Stimulated activated CD4-positive, alpha-beta T cell treated with anti-CD3 and anti-CD28 coated beads, Interleukin-2, amount 100 ng/mL, for 24 hours (primary cell): Measurements from ENCODE around the gene PRLR.
"Not testable (repeated sequence)": the region's sequence is repeated elsewhere in the genome, so short reads cannot be mapped to it uniquely, and the experiment has no call there.

ENCODE experiments used
- DNase-seq, 2 donors: peaks; one replicate each; pipeline ENCODE4 v3.0.0-alpha.2; 2020

Gene PRLR

DNA sequence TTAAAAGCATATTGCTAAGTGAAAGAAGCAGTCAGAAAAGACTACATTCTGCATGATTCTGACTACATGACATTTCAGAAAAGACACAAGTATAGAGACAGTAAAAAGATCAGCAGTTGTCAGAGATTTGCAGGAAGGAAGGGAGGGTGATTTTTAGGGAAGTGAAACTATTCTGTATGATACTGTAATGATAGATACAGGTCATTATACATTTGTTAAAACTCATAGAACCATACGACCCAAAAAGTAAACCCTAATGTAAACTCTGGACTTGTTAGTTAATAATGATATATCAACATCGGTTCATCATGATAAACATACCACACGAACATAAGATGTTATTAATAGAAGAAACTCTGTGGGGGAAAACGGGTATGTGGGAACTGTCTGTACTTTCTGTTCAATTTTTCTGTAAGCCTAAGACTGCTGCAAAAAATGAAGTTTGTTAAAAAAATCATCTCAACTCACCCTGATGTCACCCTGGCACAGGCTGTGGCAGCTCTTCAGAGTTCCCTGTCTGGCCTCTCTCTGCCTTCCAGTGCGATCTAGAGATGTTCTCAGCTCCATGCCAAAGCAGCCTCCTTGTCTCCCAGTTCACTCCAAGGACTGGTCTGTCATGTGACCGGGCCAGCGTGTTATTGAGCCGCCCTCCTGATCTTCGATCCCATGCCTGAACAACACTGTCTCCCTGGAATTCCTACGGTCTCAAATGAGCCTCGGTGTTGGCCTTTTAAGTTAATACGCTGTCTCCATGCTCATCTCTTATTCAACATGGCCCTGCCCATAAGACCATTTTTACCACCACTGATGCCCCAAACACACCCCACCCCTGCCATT is 35.4 kb downstream of the PRLR start:
- DNase-seq = no peak

DNA sequence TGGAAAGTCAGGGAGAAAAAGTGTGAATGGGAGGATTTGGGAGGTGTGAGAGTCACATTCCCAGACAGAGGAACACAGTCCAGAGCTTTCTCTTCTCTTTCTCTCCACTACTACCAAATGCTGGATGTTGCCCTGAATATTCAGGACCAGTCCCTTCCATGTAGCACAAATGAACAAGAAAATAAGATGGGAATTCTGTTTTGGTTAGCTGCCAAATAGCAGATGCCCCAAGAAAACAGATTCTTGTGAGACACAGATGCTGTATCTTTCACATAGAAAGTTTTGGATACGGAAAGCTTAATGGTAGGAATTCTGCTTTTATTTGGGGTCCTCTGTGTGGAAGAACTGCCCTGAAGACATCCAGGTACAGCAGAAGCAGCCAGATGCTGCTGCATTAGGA is 37.8 kb downstream of the PRLR start:
- DNase-seq = no peak

DNA sequence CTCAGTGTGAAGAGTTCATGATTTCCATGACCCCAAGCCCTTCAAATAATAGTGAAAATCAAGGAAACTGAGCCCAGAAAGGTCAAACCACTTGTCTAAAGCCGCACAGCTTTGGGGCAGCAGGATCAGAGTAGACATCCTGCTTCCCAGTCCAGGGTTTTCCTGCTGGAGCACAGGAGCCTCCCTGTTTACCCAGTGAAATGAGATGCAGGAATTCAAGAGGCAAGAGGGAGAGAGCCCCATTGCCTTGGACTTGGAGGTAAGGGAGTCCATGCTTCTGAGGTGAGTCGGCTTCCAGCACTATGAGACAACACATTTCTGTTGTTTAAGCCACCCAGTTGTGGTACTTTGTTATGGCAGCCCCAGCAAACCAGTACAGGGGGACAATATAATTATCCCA is 40.5 kb downstream of the PRLR start:
- not testable (repeated sequence) for DNase-seq

DNA sequence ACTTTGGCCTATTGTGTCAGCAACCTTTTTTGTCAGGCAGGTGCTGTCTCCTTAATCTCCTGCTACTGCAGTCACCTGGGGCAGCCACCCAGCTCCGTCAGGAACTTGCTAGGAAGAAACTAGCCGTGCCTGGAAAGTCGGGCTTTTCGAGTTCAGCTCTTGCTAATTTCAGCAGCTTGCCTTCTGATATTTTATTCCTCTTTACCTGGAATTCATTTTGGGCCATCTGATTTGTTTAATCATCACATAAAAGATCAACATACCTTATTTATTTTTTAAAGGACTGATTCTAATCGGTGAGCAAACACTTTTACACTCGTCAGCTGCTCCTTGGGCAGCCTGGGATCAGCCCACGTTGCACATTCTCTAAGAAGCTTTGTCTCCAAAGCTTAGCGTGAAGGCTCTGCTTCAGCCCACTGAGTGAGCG is 42.2 kb downstream of the PRLR start:
- DNase-seq = no peak

DNA sequence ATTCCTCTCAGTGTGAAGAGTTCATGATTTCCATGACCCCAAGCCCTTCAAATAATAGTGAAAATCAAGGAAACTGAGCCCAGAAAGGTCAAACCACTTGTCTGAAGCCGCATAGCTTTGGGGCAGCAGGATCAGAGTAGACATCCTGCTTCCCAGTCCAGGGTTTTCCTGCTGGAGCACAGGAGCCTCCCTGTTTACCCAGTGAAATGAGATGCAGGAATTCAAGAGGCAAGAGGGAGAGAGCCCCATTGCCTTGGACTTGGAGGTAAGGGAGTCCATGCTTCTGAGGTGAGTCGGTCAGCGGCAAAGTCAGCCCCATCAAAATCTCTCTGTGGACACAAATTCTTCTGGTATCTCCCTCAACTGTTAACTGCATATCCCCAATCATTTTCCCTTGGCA is 42.7 kb downstream of the PRLR start:
- not testable (repeated sequence) for DNase-seq

GRCh38 chr5:35186749-35187148 is 43.5 kb downstream of the PRLR start:
- no peak for DNase-seq

GRCh38 chr5:35185518-35185917 is 44.8 kb downstream of the PRLR start:
- DNase-seq = no peak

- DNase-seq = no peak
Observed at GRCh38 chr5:35183556-35183955, 46.7 kb downstream of the PRLR start.

GRCh38 chr5:35182910-35183535 is 47.3 kb downstream of the PRLR start:
- DNase-seq = peak; percentile 30 to 44

DNA sequence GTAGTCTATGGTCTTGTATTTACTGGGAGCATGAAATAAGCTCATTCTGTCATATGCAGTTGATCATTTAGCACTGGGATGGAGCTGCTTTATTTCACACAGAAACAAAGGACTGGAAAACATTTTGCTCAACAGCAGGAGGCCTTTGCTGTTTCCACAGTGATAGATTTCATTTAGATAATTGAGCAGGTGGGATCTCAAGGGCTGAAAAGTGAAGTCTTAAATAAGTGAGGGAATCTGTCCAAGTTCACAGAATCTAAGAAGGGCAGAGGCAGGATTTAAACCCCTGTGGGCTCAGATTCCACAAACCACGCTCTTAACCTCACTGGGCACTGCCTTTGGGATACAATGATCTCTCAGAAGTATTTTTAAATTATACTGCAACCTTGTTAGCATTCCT is 47.8 kb downstream of the PRLR start:
- no peak for DNase-seq

GRCh38 chr5:35180046-35180445 is 50.2 kb downstream of the PRLR start:
- DNase-seq = no peak

- DNase-seq = no peak
Observed at GRCh38 chr5:35177783-35178182, 52.5 kb downstream of the PRLR start.

GRCh38 chr5:35172533-35172932 is 57.8 kb downstream of the PRLR start:
- no peak for DNase-seq

GRCh38 chr5:35171991-35172390 is 58.3 kb downstream of the PRLR start:
- DNase-seq = no peak

DNA sequence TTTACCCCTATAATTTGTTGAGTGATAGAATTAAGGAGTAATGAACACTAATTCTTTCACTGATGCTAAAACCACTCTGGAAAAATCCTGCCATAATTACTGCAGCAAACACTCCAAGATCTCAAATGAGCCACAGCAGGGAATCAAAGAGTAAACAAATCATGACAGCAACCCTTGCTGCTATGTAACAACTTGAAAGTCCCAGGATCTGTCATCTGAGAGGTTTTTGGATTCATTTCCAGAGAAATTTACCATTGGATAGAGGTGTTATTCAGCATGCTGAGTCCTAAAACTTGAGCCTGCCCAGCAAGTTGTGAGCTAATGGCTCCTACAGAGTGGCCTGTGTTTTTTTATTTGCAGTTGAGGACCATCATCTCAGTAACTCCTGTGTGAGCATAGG is 59.2 kb downstream of the PRLR start:
- DNase-seq = no peak

DNA sequence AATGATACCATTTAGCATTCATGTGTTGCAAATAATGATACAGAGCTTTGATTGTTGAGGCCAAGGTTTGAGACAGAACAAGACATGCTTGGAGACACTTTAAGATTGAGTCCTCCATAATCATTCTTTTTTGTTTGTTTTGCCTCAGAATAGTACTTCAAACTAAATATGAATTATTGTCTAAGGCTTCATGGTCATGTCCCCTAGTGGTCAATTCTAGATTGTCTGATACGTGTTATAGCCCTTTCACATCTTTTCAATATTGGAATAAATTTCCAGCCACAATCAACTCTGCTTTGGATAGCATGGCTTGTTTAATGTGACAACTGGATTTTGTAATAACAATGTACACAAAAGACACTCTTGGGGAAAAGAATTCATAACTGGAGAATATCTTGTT is 64.2 kb downstream of the PRLR start:
- DNase-seq = no peak

DNA sequence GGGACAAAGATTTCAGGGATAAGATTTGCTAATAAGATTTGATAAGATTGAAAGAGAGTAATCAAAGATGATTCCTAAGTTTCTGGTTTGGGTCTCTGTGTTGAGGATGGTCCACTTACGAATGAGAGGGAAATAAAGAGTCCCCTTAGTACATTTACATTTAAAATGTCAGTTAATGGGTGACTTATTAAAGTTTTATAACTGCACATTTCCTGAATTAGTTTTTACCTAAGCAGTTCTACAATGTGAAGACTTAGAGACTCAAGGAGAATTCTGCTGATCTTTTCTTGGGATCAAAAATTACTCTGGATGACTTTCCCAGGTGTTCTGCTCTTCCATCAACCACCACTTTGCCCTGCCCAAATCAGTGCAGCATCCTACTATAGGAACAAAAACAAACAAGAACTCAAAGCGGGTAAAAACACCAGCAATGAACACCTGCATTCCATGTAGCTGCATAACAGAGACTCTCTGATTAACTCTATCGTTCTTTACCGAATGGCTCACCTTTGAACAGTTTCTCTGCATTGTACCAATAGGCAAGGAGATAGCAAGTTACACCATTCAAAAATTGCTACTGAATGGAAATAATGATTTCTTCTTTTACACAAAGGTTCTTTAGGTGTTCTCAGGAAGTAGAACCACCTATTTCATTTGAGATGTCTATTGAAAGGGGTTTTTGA is 65.3 kb downstream of the PRLR start:
- no peak for DNase-seq

GRCh38 chr5:35163710-35164033 is 66.6 kb downstream of the PRLR start:
- no peak for DNase-seq

DNA sequence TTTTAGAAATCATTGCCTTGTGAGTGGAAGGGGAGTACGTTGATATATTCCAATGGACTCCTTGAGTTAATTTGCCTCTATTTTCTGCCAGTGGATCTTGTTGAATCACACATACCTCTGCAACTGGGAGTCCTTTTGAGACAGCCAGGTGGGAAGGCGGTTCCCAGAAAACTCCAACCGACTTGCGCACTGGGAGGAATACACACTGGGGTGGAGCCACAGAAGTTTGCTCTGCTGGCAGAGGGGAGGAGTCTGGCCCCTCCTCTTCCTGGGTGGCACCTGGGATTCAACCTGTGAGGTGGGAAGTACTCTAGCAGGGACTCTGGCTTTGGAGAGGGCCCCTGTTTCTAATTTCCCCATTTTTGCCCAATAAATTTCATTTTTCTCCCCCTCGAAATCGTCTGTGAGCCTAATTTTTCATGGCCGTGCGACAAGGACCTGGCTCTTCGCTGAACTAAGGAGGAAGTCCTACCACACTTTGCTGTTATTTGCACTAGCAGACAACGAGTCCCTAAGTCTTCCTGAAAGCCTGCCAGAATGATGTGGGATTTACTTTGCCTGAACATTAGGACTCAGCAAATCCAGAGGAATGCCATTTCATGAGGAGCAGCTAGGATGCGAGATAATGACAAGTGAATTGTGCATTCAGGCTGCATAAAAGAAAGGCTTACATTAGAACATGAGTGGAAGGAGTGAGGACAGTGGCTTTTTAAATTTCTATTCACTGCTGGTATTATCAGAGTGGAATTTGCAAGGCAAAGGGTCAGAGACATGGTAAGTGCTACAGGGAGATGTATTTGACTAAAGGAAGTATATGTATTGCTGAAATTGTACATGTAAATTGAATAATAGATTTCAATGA is 67.2 kb downstream of the PRLR start:
- no peak for DNase-seq

GRCh38 chr5:35161652-35162273 is 68.5 kb downstream of the PRLR start:
- DNase-seq = no peak

DNA sequence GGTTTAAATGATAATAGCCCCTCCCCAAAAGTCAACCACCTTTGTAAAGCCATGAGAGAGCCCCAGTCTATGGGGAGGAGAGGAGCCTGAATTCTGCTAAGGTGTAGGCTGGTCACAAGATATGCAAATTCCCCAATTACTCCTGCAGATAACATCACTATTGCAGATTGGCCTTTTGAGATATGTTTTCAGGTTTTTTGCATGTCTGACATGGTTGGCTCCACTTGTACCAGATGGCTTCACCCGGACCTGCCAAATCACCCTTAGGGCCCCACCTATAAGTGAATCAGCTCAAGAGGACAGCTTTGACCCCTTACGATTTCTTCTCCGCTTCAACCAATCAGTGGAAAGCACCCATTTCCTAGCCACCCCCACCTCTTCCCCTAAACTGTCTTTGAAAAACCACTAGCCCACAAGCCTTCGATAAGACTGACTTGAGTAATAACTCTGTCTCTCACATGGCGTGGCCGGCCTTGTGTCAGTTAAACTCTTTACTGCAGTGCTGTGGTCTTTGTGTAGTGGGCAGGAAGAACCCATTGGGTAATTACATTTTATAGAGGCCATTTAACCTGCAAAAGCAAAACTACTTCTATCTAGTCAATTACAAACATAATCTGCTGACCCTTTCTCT is 69.7 kb downstream of the PRLR start:
- no peak for DNase-seq

- DNase-seq = no peak
Observed at GRCh38 chr5:35159370-35159742, 70.9 kb downstream of the PRLR start.
